GM13977 (cell line): Measurements from ENCODE around the gene DNAH17.

Experiments
- DNase-seq: peaks from one replicate; pipeline ENCODE4 v3.0.0; 2012; ENCODE audit warnings: low spot score
- in situ Hi-C: fragments of 300-500 bp; cut with MboI; formaldehyde crosslinking; loops from one replicate; pipeline ENCODE4 v1.12.0; 2022; ENCODE audit warnings: low sequenced_read_pairs, low pct_unique_long_range_greater_than_20kb, mixed read lengths, inconsistent platforms; ENCODE audit not compliant: unreplicated experiment
- TF ChIP-seq, protein P1 (sequence below): IDR thresholded peaks from 2 replicates; pipeline ENCODE4 v1.5.1; 2012; ENCODE audit warnings: mild to moderate bottlenecking, control low read depth; ENCODE audit not compliant: insufficient read depth; ENCODE audit errors: extremely low read depth, missing control alignments

Gene DNAH17

GRCh38 chr17:78485290-78486168, 91.7 kb downstream of the DNAH17 start:
- in situ Hi-C loops, result loop anchor here (25.0 kb wide), 1 partner anchor 477 kb away; no protein-coding TSS in a partner anchor
- no peak for DNase-seq

GRCh38 chr17:78484271-78485246, 92.6 kb downstream of the DNAH17 start:
- TF ChIP-seq, protein P1, sequence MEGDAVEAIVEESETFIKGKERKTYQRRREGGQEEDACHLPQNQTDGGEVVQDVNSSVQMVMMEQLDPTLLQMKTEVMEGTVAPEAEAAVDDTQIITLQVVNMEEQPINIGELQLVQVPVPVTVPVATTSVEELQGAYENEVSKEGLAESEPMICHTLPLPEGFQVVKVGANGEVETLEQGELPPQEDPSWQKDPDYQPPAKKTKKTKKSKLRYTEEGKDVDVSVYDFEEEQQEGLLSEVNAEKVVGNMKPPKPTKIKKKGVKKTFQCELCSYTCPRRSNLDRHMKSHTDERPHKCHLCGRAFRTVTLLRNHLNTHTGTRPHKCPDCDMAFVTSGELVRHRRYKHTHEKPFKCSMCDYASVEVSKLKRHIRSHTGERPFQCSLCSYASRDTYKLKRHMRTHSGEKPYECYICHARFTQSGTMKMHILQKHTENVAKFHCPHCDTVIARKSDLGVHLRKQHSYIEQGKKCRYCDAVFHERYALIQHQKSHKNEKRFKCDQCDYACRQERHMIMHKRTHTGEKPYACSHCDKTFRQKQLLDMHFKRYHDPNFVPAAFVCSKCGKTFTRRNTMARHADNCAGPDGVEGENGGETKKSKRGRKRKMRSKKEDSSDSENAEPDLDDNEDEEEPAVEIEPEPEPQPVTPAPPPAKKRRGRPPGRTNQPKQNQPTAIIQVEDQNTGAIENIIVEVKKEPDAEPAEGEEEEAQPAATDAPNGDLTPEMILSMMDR, result no peak
- peak; percentile 90 for DNase-seq
- in situ Hi-C loops, result loop anchor here (25.0 kb wide), 1 partner anchor 478 kb away; no protein-coding TSS in a partner anchor

More at GRCh38 chr17:78485290-78486168, 91.7 kb downstream of the DNAH17 start:
- TF ChIP-seq, protein P1, result no peak

- DNase-seq, result no peak
- in situ Hi-C loops, result loop anchor here (25.0 kb wide), 1 partner anchor 483 kb away; no protein-coding TSS in a partner anchor
- TF ChIP-seq, protein P1, result no peak
Measured at GRCh38 chr17:78479369-78479768, 97.8 kb downstream of the DNAH17 start.

DNA sequence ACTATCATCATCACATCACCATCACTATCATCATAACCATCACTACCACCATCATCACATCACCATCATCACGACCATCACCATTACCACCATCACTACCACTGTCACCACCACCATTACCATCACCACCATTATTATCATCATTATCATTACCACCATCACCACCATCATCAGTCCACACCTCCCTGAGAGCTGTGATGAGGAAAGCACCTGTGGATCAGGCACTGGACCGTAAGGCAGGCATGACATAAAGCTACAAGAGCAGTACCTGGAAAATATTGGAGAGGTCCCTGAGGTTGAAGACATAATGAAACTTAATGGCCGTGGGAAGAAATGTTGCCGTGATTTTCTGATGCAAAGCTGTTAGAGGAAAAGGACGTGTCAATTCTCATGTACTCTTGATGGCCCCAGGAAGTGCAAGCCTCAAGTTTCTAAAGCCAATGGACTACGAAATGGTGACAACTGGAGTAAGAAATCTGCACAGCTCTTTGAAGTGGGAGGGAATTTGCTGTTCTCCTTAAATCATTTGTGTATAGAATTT, 98.4 kb downstream of the DNAH17 start:
- in situ Hi-C loops, result loop anchor here (25.0 kb wide), 1 partner anchor 483 kb away; no protein-coding TSS in a partner anchor

GRCh38 chr17:78477913-78478756, 99.1 kb downstream of the DNAH17 start:
- TF ChIP-seq, protein P1, result no peak
- no peak for DNase-seq
- in situ Hi-C loops, result loop anchor here (25.0 kb wide), 1 partner anchor 484 kb away; no protein-coding TSS in a partner anchor

More for the DNA sequence above, 98.4 kb downstream of the DNAH17 start:
- no peak for DNase-seq
- TF ChIP-seq, protein P1, result no peak
